ENCODE results near the gene LCN2. TPM values are rescaled to one million over a fixed set of nuclear protein-coding genes. Genes with fewer than 3 reads are reported as not detected.
A peak's percentile ranks its signal among the peaks of the same experiment; 100 is the strongest.

Gene LCN2
- total RNA-seq, 3 donors from 2014 or later (not counting 1 experiment from before 2014, with no cell fraction given) = 0.82 to 0.99 TPM; not detected in 1

- Mint-ChIP-seq H3K27ac (peak overlapping the region in 1 of 2 donors; percentile 39), H3K36me3 (no peaks in the 10 kb centered on the region), H3K4me3 (peak overlapping the region; percentile 73), H3K9me3 (no peaks in the 10 kb centered on the region), H3K27me3 (ENCODE audit: low read depth in 2 of 2) (peaks cover 14 to 22% of the 10 kb centered on the region in 2 donors), H3K4me1 (peaks cover 5 to 8% of the 10 kb centered on the region in 2 donors)
- H3K4me3 ChIP-seq (ENCODE audit: low read length) = no peak overlapping the region
- no peaks in the 10 kb centered on the region for H3K9me3 ChIP-seq (ENCODE audit: control insufficient read depth, insufficient read depth, low read length)
- peaks cover 13% of the 10 kb centered on the region for H3K4me1 ChIP-seq (ENCODE audit: control insufficient read depth, insufficient read depth, low read length)
- ATAC-seq = no peak
- intact Hi-C loops (cut with micrococcal nuclease) = loop anchor here (1.0 kb wide), 1 partner anchor 11 kb away; the partner anchor contains the start of gene CIZ1
- H3K36me3 ChIP-seq (ENCODE audit: control insufficient read depth, insufficient read depth, low read length) = no peaks in the 10 kb centered on the region
- TF ChIP-seq, protein P1, sequence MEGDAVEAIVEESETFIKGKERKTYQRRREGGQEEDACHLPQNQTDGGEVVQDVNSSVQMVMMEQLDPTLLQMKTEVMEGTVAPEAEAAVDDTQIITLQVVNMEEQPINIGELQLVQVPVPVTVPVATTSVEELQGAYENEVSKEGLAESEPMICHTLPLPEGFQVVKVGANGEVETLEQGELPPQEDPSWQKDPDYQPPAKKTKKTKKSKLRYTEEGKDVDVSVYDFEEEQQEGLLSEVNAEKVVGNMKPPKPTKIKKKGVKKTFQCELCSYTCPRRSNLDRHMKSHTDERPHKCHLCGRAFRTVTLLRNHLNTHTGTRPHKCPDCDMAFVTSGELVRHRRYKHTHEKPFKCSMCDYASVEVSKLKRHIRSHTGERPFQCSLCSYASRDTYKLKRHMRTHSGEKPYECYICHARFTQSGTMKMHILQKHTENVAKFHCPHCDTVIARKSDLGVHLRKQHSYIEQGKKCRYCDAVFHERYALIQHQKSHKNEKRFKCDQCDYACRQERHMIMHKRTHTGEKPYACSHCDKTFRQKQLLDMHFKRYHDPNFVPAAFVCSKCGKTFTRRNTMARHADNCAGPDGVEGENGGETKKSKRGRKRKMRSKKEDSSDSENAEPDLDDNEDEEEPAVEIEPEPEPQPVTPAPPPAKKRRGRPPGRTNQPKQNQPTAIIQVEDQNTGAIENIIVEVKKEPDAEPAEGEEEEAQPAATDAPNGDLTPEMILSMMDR (IDR thresholded peaks at IDR 0.05) = no peak
- H3K27me3 ChIP-seq (ENCODE audit: control insufficient read depth, insufficient read depth, low read length) = peaks cover 13% of the 10 kb centered on the region
- WGBS (ENCODE audit: insufficient coverage) = 43% methylated on average over 2 of the region's 2 CpGs
- no peak for DNase-seq
- H3K27ac ChIP-seq (ENCODE audit: low read length) = no peak overlapping the region
Observed at GRCh38 chr9:128202648-128203023, 53.4 kb downstream of the LCN2 start.

Other genes starting within 250 kb of the LCN2 start
- 100 to 1,000 TPM; 120 to 148 (median 127) TPM for gene ST6GALNAC6, start 249.8 kb upstream of the LCN2 start, total RNA-seq
- gene ST6GALNAC4, start 232.4 kb upstream of the LCN2 start, total RNA-seq = 10 to 100 TPM; 18.8 to 33.0 (median 20.4) TPM
- gene PIP5KL1, start 218.7 kb upstream of the LCN2 start, total RNA-seq = 1 to 10 TPM in 1 of 3 donors, under 1 TPM in 2; 0.52 to 1.4 (median 0.97) TPM
- 10 to 100 TPM; 22.9 to 31.4 (median 24.1) TPM for gene DPM2, start 211.6 kb upstream of the LCN2 start, total RNA-seq
- 10 to 100 TPM; 10.3 to 36.0 (median 28.2) TPM for gene EEIG1, start 168.5 kb upstream of the LCN2 start, total RNA-seq
- 10 to 100 TPM; 11.9 to 12.6 (median 12.1) TPM for gene NAIF1, start 82.1 kb upstream of the LCN2 start, total RNA-seq
- 10 to 100 TPM; 16.8 to 19.1 (median 18.9) TPM for gene SLC25A25, start 81.2 kb upstream of the LCN2 start, total RNA-seq
- gene PTGES2, start 21.7 kb upstream of the LCN2 start, total RNA-seq = 10 to 100 TPM; 43.4 to 57.0 (median 53.3) TPM
- gene BBLN, start 10.8 kb downstream of the LCN2 start, total RNA-seq = 10 to 100 TPM; 61.8 to 74.0 (median 69.3) TPM
- 100 to 1,000 TPM; 152 to 165 (median 159) TPM for gene CIZ1, start 42.1 kb downstream of the LCN2 start, total RNA-seq
- 1 to 10 TPM; 1.4 to 8.1 (median 2.6) TPM for gene DNM1, start 53.9 kb downstream of the LCN2 start, total RNA-seq
- gene GOLGA2, start 126.6 kb downstream of the LCN2 start, total RNA-seq = 100 to 1,000 TPM in 1 of 3 donors, 10 to 100 TPM in 2; 78.0 to 101 (median 90.9) TPM
- gene SWI5, start 126.8 kb downstream of the LCN2 start, total RNA-seq = 1 to 10 TPM; 6.3 to 9.3 (median 8.4) TPM
- gene TRUB2, start 173.0 kb downstream of the LCN2 start, total RNA-seq = 10 to 100 TPM in 2 of 3 donors, 1 to 10 TPM in 1; 8.8 to 12.0 (median 11.3) TPM
- 10 to 100 TPM; 28.2 to 34.5 (median 30.4) TPM for gene COQ4, start 173.4 kb downstream of the LCN2 start, total RNA-seq
- gene SLC27A4, start 191.1 kb downstream of the LCN2 start, total RNA-seq = 10 to 100 TPM in 2 of 3 donors, 1 to 10 TPM in 1; 7.7 to 12.3 (median 11.2) TPM
- 10 to 100 TPM; 39.4 to 47.8 (median 46.7) TPM for gene URM1, start 221.9 kb downstream of the LCN2 start, total RNA-seq

All from natural killer cell (primary cell).